ENCODE data around the gene DGCR6. TPM values are rescaled to one million over a fixed set of nuclear protein-coding genes. Genes with fewer than 3 reads are reported as not detected.
"Not testable (repeated sequence)": the region's sequence is repeated elsewhere in the genome, so short reads cannot be mapped to it uniquely, and the experiment has no call there.

DGCR6 gene
- total and polyA plus RNA-seq, 9 donors: 0.28 to 4.9 (median 0.90) TPM

- Histone ChIP-seq H3K9me3 (no peaks in the 10 kb centered on the region), H3K36me3 (no peaks in the 10 kb centered on the region), H3K4me1 (ENCODE audit: insufficient read depth) (no peaks in the 10 kb centered on the region), H3K27me3 (no peaks in the 10 kb centered on the region), H3K27ac (no peak overlapping the region), H3K4me3 (no peak overlapping the region)
- DNase-seq: no peak
- TF ChIP-seq EP300 (IDR thresholded peaks at IDR 0.05): no peak
- no peak for TF ChIP-seq CTCF (IDR thresholded peaks at IDR 0.05)
- WGBS, 3 donors: no CpG with 5 or more reads among the region's 16 CpGs
- intact Hi-C loops (cut with DNase I): no loop called here
These were observed 26.0 kb downstream of the DGCR6 start for GRCh38 chr22:18931905-18932652.

GRCh38 chr22:18933914-18934313 lies 27.8 kb downstream of the DGCR6 start:
- intact Hi-C loops (cut with DNase I): no loop called here
- no peak for TF ChIP-seq EP300 (IDR thresholded peaks at IDR 0.05)
- TF ChIP-seq CTCF (IDR thresholded peaks at IDR 0.05): no peak
- no peak for TF ChIP-seq POLR2A (IDR thresholded peaks at IDR 0.05)
- no peak overlapping the region for H3K27ac ChIP-seq
- DNase-seq: no peak
- H3K9me3 ChIP-seq: no peaks in the 10 kb centered on the region
- H3K36me3 ChIP-seq: no peaks in the 10 kb centered on the region
- H3K4me3 ChIP-seq: no peak overlapping the region
- no peaks in the 10 kb centered on the region for H3K4me1 ChIP-seq (ENCODE audit: insufficient read depth)
- no peaks in the 10 kb centered on the region for H3K27me3 ChIP-seq
- no CpG with 5 or more reads among the region's 7 CpGs for WGBS, 3 donors

GRCh38 chr22:18934688-18935087 lies 28.6 kb downstream of the DGCR6 start:
- H3K27me3 ChIP-seq; H3K36me3 ChIP-seq; intact Hi-C loops (cut with DNase I); H3K4me1 ChIP-seq (ENCODE audit: insufficient read depth); H3K4me3 ChIP-seq; H3K9me3 ChIP-seq; DNase-seq; H3K27ac ChIP-seq: not testable (repeated sequence)
- no CpG with 5 or more reads among the region's 7 CpGs for WGBS, 3 donors

GRCh38 chr22:18935889-18936529 lies 29.9 kb downstream of the DGCR6 start, which contains the start of gene PRODH:
TSS of gene PRODH (minus strand) at chr22:18936293. CDS start at chr22:18936287, 6 bp downstream.
- no peak within 1 kb of the TSS for H3K4me3 ChIP-seq
- no peak for DNase-seq
- WGBS, 3 donors: no CpG with 5 or more reads among the region's 67 CpGs
- H3K9me3 ChIP-seq: no peaks in the 10 kb centered on the region
- TF ChIP-seq EP300 (IDR thresholded peaks at IDR 0.05) (no peak), POLR2A (IDR thresholded peaks at IDR 0.05) (no peak), CTCF (IDR thresholded peaks at IDR 0.05) (no peak)
- H3K27me3 ChIP-seq: no peaks in the 10 kb centered on the region
- H3K27ac ChIP-seq: no peak within 1 kb of the TSS
- intact Hi-C loops (cut with DNase I): no loop called here
- H3K36me3 ChIP-seq: no peaks in the 10 kb centered on the region
- H3K4me1 ChIP-seq (ENCODE audit: insufficient read depth): no peaks in the 10 kb centered on the region

GRCh38 chr22:18938691-18939090 lies 32.6 kb downstream of the DGCR6 start:
- H3K36me3 ChIP-seq; H3K4me1 ChIP-seq (ENCODE audit: insufficient read depth); H3K27me3 ChIP-seq; H3K9me3 ChIP-seq; H3K4me3 ChIP-seq; intact Hi-C loops (cut with DNase I); DNase-seq; H3K27ac ChIP-seq: not testable (repeated sequence)
- WGBS, 3 donors: 28 to 29% methylated on average over 3 of the region's 8 CpGs; no CpG with 5 or more reads in 1 of the 3 donors

GRCh38 chr22:18947105-18947504 lies 41.0 kb downstream of the DGCR6 start:
- H3K36me3 ChIP-seq; H3K27me3 ChIP-seq; H3K4me3 ChIP-seq; H3K4me1 ChIP-seq (ENCODE audit: insufficient read depth); H3K27ac ChIP-seq; intact Hi-C loops (cut with DNase I); H3K9me3 ChIP-seq; DNase-seq: not testable (repeated sequence)
- 45 to 82% (median 65%) methylated on average over 3 to 7 of the region's 9 CpGs for WGBS, 3 donors
